ENCODE results near the gene RGS3. TPM values are rescaled to one million over a fixed set of nuclear protein-coding genes. Genes with fewer than 3 reads are reported as not detected.

Gene RGS3
- total RNA-seq, 4 donors from 2014 or later = 5.9 to 11.8 (median 9.8) TPM

GRCh38 chr9:113522858-113523257 lies 59.3 kb downstream of the RGS3 start:
- ATAC-seq (peak; percentile 19 to 42), DNase-seq (no peak)
- intact Hi-C loops (cut with DNase I; ENCODE audit: low total_unique reads) (no loop called here), in situ Hi-C loops (cut with MboI; ENCODE audit: low sequenced_read_pairs in 4 of 4) (no loop called here)
- TF ChIP-seq, protein P1, sequence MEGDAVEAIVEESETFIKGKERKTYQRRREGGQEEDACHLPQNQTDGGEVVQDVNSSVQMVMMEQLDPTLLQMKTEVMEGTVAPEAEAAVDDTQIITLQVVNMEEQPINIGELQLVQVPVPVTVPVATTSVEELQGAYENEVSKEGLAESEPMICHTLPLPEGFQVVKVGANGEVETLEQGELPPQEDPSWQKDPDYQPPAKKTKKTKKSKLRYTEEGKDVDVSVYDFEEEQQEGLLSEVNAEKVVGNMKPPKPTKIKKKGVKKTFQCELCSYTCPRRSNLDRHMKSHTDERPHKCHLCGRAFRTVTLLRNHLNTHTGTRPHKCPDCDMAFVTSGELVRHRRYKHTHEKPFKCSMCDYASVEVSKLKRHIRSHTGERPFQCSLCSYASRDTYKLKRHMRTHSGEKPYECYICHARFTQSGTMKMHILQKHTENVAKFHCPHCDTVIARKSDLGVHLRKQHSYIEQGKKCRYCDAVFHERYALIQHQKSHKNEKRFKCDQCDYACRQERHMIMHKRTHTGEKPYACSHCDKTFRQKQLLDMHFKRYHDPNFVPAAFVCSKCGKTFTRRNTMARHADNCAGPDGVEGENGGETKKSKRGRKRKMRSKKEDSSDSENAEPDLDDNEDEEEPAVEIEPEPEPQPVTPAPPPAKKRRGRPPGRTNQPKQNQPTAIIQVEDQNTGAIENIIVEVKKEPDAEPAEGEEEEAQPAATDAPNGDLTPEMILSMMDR (IDR thresholded peaks at IDR 0.05 in 4 of 5, conservative IDR thresholded peaks at IDR 0.05 in 1 of 5) = no peak
- no peak for TF ChIP-seq POLR2A (IDR thresholded peaks at IDR 0.05)
- Histone ChIP-seq H3K36me3 (no peaks in the 10 kb centered on the region), H3K9me3 (no peaks in the 10 kb centered on the region), H3K27ac (peak overlapping the region; percentile 74 to 79 (median 76)), H3K4me1 (peaks cover 54 to 55% of the 10 kb centered on the region in 2 donors), H3K27me3 (no peaks in the 10 kb centered on the region), H3K4me3 (no peak overlapping the region)

- ATAC-seq (peak; percentile 4 to 35), DNase-seq (peak; percentile 28 to 43)
- Histone ChIP-seq H3K4me3 (peak overlapping the region in 1 of 4 donors; percentile 8), H3K27me3 (no peaks in the 10 kb centered on the region), H3K4me1 (peaks cover 61 to 62% of the 10 kb centered on the region in 2 donors), H3K9me3 (no peaks in the 10 kb centered on the region), H3K27ac (peak overlapping the region; percentile 74 to 79 (median 76)), H3K36me3 (no peaks in the 10 kb centered on the region)
- intact Hi-C loops (cut with DNase I; ENCODE audit: low total_unique reads) (no loop called here), in situ Hi-C loops (cut with MboI; ENCODE audit: low sequenced_read_pairs in 4 of 4) (no loop called here)
- no peak for TF ChIP-seq POLR2A (IDR thresholded peaks at IDR 0.05)
- TF ChIP-seq, protein P1 (IDR thresholded peaks at IDR 0.05 in 4 of 5, conservative IDR thresholded peaks at IDR 0.05 in 1 of 5) = no peak
These were observed 60.1 kb downstream of the RGS3 start for GRCh38 chr9:113523421-113524141.

GRCh38 chr9:113524468-113524867 lies 60.9 kb downstream of the RGS3 start:
- peaks cover 64 to 66% of the 10 kb centered on the region in 2 donors for H3K4me1 ChIP-seq
- ATAC-seq (no peak), DNase-seq (no peak)
- no peak overlapping the region for H3K4me3 ChIP-seq
- H3K27me3 ChIP-seq = no peaks in the 10 kb centered on the region
- in situ Hi-C loops (cut with MboI; ENCODE audit: low sequenced_read_pairs in 4 of 4) = no loop called here
- intact Hi-C loops (cut with DNase I; ENCODE audit: low total_unique reads) = no loop called here
- TF ChIP-seq, protein P1 (IDR thresholded peaks at IDR 0.05 in 4 of 5, conservative IDR thresholded peaks at IDR 0.05 in 1 of 5) = no peak
- TF ChIP-seq POLR2A (IDR thresholded peaks at IDR 0.05) = no peak
- H3K36me3 ChIP-seq = no peaks in the 10 kb centered on the region
- no peaks in the 10 kb centered on the region for H3K9me3 ChIP-seq
- H3K27ac ChIP-seq = peak overlapping the region; percentile 74 to 79 (median 76)

DNA sequence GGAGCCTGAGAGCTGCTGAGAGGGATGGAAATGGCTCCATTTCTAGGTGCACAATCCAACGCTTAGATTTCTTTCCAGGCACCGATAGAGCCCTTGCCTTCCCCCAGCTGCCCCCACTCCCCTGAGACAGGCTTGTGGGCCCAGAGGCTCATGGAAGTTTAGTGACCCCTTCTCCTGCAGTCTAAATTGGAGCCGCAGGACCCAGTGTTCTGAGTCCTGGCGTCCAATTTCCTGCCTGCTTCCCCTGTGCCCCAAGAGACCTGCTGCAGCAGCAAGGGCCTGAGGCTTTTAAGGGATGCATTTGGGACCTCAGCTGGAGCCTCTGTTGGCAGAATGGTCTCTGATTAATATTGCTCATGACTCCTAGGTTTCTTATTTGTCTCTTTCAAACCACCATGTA lies 61.7 kb downstream of the RGS3 start:
- ATAC-seq = no peak
- in situ Hi-C loops (cut with MboI; ENCODE audit: low sequenced_read_pairs in 4 of 4) (no loop called here), intact Hi-C loops (cut with DNase I; ENCODE audit: low total_unique reads) (no loop called here)
- DNase-seq = no peak
- Histone ChIP-seq H3K9me3 (no peaks in the 10 kb centered on the region), H3K4me1 (peaks cover 64 to 71% of the 10 kb centered on the region in 2 donors), H3K36me3 (no peaks in the 10 kb centered on the region), H3K27ac (peak overlapping the region in 3 of 4 donors; percentile 74 to 79 (median 75)), H3K27me3 (no peaks in the 10 kb centered on the region), H3K4me3 (no peak overlapping the region)
- TF ChIP-seq, protein P1 (IDR thresholded peaks at IDR 0.05 in 4 of 5, conservative IDR thresholded peaks at IDR 0.05 in 1 of 5) = no peak
- TF ChIP-seq POLR2A (IDR thresholded peaks at IDR 0.05) = no peak

Data from gastrocnemius medialis (tissue), 4 donors.